Naive thymus-derived CD8-positive, alpha-beta T cell (primary cell): ENCODE measurements around the gene MBL2. TPM values are rescaled to one million over a fixed set of nuclear protein-coding genes. Genes with fewer than 3 reads are reported as not detected.

ENCODE experiments used
- ATAC-seq, 2 donors: fragments of 150-1000 bp; cut with Tn5 transposase in 1 of 2; sonication (Bioruptor Pico), chemical (Tn5 transposase) in 1 of 2; 1 replicate in 1 of 2; 2 replicates in 1 of 2; pipeline ENCODE4 v1.10.0; 2021; ENCODE audit warnings: mild to moderate bottlenecking in 2 of 2, moderate library complexity in 2 of 2
- POLR2A ChIA-PET: fragments of 350-600 bp; sonication (Branson Sonifier 250); formaldehyde crosslinking; loops from one replicate; lab custom pipeline; 2021; ENCODE audit warnings: antibody characterized with exemption; lab: Charles Lee
- DNase-seq, 10 donors: peaks; one replicate each; pipeline versions ENCODE4 v3.0.0 to v3.0.0-alpha.2; 2020 to 2022
- H3K27ac Mint-ChIP-seq, 10 donors: one replicate each; pipeline ENCODE4 v1.8.0; 2020 to 2022; ENCODE audit warnings: mild to moderate bottlenecking in 10 of 10, mixed read lengths in 10 of 10, moderate library complexity in 4 of 10, inconsistent platforms in 1 of 10
- H3K27me3 Mint-ChIP-seq, 5 donors: one replicate each; pipeline ENCODE4 v1.8.0; 2021 to 2022; ENCODE audit warnings: mixed read lengths in 5 of 5
- H3K36me3 Mint-ChIP-seq, 3 donors: one replicate each; pipeline ENCODE4 v1.8.0; 2020 to 2022; ENCODE audit warnings: mixed read lengths in 3 of 3, mild to moderate bottlenecking in 2 of 3, inconsistent platforms in 1 of 3
- H3K4me1 Mint-ChIP-seq, 4 donors: one replicate each; pipeline ENCODE4 v1.8.0; 2021 to 2022; ENCODE audit warnings: mixed read lengths in 4 of 4
- H3K4me3 Mint-ChIP-seq, 10 donors: one replicate each; pipeline ENCODE4 v1.8.0; 2020 to 2022; ENCODE audit warnings: mild to moderate bottlenecking in 10 of 10, mixed read lengths in 10 of 10, moderate library complexity in 6 of 10, inconsistent platforms in 1 of 10
- H3K9me3 Mint-ChIP-seq, 9 donors: one replicate each; pipeline ENCODE4 v1.8.0; 2020 to 2022; ENCODE audit warnings: mixed read lengths in 9 of 9, mild to moderate bottlenecking in 3 of 9, inconsistent platforms in 1 of 9, moderate library complexity in 1 of 9
- polyA plus RNA-seq, 3 donors: library from polyadenylated mRNA; unstranded; fragments of 300-500 nt; fragmentation: Illumina TruSeq; gene quantifications; one replicate each; pipeline ENCODE4 v1.2.3, GENCODE V29; 2021
- total RNA-seq, 8 experiments: library from RNA in 2 of 8; stranded (reverse) in 2 of 8; gene quantifications; one replicate each; pipeline ENCODE4 v1.2.3 and lab custom pipeline; 2021 to 2026

The MBL2 gene
- total and polyA plus RNA-seq, 5 experiments from 2014 or later, result not detected

DNA sequence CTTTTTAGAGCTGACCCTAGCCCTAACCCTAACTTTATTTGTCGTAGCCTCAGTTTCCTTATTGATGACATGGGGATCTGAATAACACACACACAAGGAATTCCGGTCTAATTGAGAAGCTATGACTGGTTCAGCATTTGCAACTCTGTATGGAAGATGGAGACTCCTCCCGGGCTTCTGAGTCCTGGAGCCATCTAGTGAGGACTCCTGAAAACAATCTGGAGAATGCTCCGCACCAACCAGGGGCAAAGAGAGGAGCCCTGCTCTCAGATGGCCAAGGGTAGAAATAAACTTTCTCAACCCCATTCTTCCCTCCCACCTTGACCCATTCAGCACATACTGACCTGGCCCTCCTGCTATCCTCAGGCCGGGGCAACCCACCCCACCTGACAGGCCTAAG lies 26.4 kb downstream of the MBL2 start:
- no peaks in the 10 kb centered on the region for H3K36me3 Mint-ChIP-seq
- no peaks in the 10 kb centered on the region for H3K4me1 Mint-ChIP-seq
- no peak overlapping the region for H3K4me3 Mint-ChIP-seq
- no peak overlapping the region for H3K27ac Mint-ChIP-seq
- no peaks in the 10 kb centered on the region for H3K27me3 Mint-ChIP-seq
- H3K9me3 Mint-ChIP-seq, result peaks cover 0 to 20% (median 0%) of the 10 kb centered on the region in 9 donors
- POLR2A ChIA-PET, result no interaction called here
- ATAC-seq (no peak), DNase-seq (no peak)

DNA sequence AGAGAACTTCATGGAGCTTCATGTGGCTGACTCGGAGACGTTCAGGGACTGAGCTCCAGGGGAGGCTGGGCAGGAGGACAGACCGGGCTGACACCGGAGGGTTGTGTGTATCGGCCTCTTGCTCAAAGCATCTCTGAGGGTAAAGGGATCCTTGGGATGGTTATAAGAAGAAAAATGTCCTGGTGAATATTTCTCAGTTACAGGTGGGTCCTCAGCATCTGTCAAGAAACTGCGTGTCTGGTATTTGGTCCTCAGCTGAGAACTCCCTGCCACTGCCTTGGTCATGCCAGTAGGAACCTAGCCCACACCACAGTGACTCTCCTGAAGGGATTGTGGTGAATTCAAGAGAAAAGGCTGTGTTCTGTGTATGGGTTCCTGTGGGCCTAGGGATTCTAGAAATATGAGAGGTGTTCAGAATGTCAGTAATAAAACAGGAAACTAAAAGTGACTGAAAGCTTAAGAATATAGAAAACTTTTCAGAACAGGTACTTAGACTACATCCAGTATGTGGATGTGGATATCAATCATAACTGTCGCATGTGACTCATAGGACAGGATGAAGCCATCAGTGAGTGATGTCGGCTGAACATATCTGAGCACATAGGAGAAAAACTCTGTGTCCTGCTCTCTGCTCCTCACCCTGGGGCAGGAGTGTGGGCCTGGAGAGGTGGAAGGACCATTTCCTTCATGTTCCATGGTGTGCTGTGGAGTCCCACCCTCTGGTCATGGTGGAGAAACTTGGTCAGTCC lies 28.4 kb downstream of the MBL2 start:
- H3K4me3 Mint-ChIP-seq, result no peak overlapping the region
- ATAC-seq (no peak), DNase-seq (no peak)
- H3K4me1 Mint-ChIP-seq, result no peaks in the 10 kb centered on the region
- H3K36me3 Mint-ChIP-seq, result no peaks in the 10 kb centered on the region
- POLR2A ChIA-PET, result no interaction called here
- H3K9me3 Mint-ChIP-seq, result peaks cover 0 to 14% (median 0%) of the 10 kb centered on the region in 9 donors
- H3K27me3 Mint-ChIP-seq, result no peaks in the 10 kb centered on the region
- H3K27ac Mint-ChIP-seq, result no peak overlapping the region

DNA sequence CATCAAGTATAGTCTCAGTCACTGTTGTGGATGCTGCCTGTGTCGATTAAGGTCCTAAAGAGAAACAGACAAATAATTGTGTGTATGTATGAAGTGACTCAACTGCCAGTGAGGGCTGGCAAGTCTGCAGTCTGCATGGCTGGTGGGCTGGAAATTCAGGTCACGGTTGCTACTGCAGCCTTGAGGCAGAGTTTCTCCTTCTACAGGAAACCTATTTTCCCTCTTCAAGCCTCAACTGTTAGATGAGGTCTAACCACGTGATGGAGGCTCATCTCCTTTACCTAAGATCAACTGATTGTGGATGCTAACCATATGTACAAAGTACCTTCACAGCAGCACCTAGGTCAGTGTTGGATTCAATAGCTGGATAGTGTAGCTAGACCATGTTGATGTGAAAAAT lies 29.9 kb downstream of the MBL2 start:
- no peaks in the 10 kb centered on the region for H3K27me3 Mint-ChIP-seq
- no peak for ATAC-seq
- H3K4me3 Mint-ChIP-seq, result no peak overlapping the region
- H3K36me3 Mint-ChIP-seq, result no peaks in the 10 kb centered on the region
- POLR2A ChIA-PET, result no interaction called here
- H3K9me3 Mint-ChIP-seq, result peaks cover 0 to 4% (median 0%) of the 10 kb centered on the region in 9 donors
- no peak overlapping the region for H3K27ac Mint-ChIP-seq
- no peak for DNase-seq
- H3K4me1 Mint-ChIP-seq, result no peaks in the 10 kb centered on the region

DNA sequence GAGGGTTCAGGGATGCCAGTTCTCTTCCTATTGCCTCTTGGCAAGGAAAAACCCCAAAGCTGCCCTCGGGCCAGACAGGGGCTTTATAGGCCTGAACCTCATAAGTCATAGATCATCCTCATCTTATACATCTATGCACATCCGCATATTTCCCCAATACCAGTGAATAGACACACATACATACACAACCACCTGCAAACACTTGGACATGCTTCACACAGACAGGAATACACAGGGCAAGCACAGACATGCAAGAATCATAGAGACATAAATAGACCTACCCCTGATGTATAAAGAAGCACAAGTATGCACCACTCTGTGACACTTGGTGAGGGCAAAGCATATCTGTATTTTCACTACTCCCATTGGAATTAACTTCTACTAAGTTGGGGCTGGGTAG lies 30.7 kb downstream of the MBL2 start:
- peaks cover 0 to 4% (median 0%) of the 10 kb centered on the region in 9 donors for H3K9me3 Mint-ChIP-seq
- no peak overlapping the region for H3K27ac Mint-ChIP-seq
- POLR2A ChIA-PET, result no interaction called here
- no peak for ATAC-seq
- DNase-seq, result no peak
- no peak overlapping the region for H3K4me3 Mint-ChIP-seq
- no peaks in the 10 kb centered on the region for H3K27me3 Mint-ChIP-seq
- H3K4me1 Mint-ChIP-seq, result no peaks in the 10 kb centered on the region
- no peaks in the 10 kb centered on the region for H3K36me3 Mint-ChIP-seq

DNA sequence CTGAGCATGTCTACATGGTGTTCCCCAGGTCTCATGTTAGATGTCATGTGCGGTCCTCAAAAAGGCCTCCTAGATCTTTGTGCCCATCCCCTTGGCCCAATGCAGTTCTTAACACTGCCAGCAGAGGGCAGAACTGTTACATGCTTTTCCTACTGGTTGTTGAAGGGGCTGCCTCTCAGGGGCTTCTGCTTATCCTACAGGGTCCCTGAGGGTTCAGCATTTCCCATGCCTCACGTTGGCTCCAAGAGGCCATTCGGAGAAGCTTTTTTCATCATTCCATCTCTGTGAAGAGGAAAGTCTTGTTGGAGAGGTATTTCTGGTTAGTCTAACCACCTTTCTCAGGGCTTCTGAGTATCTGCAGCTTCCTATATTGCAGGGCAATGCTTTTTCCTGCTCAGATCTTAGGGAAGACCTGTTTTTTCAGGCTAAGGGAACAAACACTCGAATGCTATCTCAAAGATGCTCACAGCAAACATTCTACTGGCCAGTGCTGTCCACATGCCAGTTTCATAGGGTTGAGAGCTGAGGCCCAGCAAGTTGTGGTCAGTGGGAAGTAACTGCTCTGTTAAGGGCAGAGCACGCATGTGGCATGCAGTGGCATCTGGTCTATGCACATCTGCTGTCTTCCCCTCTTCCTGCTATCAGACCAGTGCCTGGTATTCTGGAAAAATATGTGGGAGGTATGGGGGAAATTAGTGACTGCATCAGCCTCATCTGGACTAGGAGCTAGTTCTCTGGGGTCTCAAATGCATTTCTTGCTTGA lies 31.5 kb downstream of the MBL2 start:
- H3K27ac Mint-ChIP-seq, result no peak overlapping the region
- no peaks in the 10 kb centered on the region for H3K4me1 Mint-ChIP-seq
- H3K9me3 Mint-ChIP-seq, result peaks cover 0 to 4% (median 0%) of the 10 kb centered on the region in 9 donors
- ATAC-seq, result no peak
- H3K4me3 Mint-ChIP-seq, result no peak overlapping the region
- no peaks in the 10 kb centered on the region for H3K36me3 Mint-ChIP-seq
- DNase-seq, result peak in 5 of 10 donors; percentile 10 to 24 (median 14)
- POLR2A ChIA-PET, result no interaction called here
- no peaks in the 10 kb centered on the region for H3K27me3 Mint-ChIP-seq

DNA sequence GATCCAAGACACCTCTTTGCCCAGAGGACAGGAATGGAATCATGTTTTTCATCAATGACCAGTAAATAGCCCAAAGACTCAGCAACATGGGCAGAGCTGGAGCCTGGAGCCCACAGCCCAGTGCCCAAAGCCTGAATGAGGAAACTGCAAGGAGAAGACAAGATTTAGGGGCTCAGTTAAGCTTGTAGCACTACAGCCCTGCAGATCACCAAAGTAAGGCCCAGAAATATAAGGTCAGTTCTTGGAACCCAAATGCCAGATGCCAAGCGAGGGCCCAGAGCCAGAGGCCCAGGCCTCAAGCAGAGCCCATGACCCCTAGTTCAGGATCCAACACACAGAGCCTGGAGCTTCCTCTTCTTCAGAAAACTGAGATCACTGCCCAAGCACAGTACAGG lies 32.4 kb downstream of the MBL2 start:
- no peaks in the 10 kb centered on the region for H3K27me3 Mint-ChIP-seq
- H3K4me3 Mint-ChIP-seq, result no peak overlapping the region
- no peaks in the 10 kb centered on the region for H3K36me3 Mint-ChIP-seq
- no peaks in the 10 kb centered on the region for H3K4me1 Mint-ChIP-seq
- POLR2A ChIA-PET, result no interaction called here
- H3K9me3 Mint-ChIP-seq, result peaks cover 0 to 4% (median 0%) of the 10 kb centered on the region in 9 donors
- DNase-seq (no peak), ATAC-seq (no peak)
- no peak overlapping the region for H3K27ac Mint-ChIP-seq

DNA sequence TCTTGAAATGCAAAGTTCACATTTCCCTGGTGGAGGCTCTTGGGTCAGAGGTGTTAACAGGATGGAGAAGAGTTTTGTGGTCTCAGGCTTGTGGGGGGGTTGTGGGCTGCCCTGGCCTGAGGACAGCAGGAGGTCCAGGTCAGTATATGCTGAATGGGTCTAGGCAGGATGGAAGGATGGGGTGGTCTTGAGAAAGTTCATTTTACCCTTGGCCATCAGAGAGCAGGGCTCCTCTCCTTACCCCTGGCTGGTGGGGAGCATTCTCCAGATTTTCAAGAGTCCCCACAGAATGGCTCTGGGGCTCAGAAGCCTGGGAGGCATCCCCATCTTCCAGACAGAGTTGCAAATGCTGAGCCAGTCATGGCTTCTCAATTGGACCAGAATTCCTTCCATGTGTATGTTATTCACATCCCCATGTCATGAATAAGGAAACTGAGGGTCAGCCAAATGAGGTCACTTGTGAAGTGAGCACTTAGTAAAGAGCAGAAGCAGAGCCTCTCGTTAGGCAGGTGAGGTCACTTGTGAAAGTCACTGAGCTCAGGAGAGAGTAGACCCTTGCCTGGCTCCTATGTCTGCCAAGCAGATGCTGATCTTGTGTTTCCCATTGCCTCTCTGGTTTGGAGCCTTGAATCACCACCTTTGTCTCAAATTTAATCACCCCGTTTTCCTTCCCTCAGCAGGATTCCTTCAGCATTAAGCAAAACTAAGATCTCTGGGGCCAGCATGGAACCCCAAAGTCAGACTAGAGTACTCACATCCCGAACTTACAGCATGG lies 33.0 kb downstream of the MBL2 start:
- H3K9me3 Mint-ChIP-seq, result peaks cover 0 to 4% (median 0%) of the 10 kb centered on the region in 9 donors
- H3K36me3 Mint-ChIP-seq, result no peaks in the 10 kb centered on the region
- peaks cover 0 to 1% (median 0%) of the 10 kb centered on the region in 5 donors for H3K27me3 Mint-ChIP-seq
- POLR2A ChIA-PET, result no interaction called here
- no peak overlapping the region for H3K27ac Mint-ChIP-seq
- DNase-seq (no peak), ATAC-seq (no peak)
- no peaks in the 10 kb centered on the region for H3K4me1 Mint-ChIP-seq
- H3K4me3 Mint-ChIP-seq, result no peak overlapping the region

DNA sequence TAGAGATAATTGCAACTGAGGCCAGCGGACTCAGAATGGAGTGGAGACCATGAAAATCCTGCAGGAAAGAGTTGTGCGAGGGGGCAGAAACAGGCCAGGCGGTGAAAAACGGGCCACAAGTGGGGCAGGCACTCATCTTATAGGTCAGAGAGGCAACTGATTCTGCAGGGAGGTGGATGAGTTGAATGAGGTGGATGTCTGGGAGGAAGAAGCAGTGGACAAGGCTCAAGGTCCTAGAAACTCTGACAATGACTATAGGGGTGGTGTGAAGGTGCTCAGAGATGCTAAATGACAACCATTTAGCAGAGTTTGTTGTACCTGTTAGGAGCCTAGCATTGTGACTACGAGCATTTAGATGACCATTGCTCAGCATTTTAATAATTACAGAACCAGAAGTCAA lies 33.6 kb downstream of the MBL2 start:
- POLR2A ChIA-PET, result no interaction called here
- Mint-ChIP-seq H3K4me3 (no peak overlapping the region), H3K27me3 (peaks cover 0 to 1% (median 0%) of the 10 kb centered on the region in 5 donors), H3K27ac (no peak overlapping the region), H3K9me3 (peaks cover 0 to 4% (median 0%) of the 10 kb centered on the region in 9 donors), H3K4me1 (no peaks in the 10 kb centered on the region), H3K36me3 (no peaks in the 10 kb centered on the region)
- DNase-seq (no peak), ATAC-seq (no peak)

DNA sequence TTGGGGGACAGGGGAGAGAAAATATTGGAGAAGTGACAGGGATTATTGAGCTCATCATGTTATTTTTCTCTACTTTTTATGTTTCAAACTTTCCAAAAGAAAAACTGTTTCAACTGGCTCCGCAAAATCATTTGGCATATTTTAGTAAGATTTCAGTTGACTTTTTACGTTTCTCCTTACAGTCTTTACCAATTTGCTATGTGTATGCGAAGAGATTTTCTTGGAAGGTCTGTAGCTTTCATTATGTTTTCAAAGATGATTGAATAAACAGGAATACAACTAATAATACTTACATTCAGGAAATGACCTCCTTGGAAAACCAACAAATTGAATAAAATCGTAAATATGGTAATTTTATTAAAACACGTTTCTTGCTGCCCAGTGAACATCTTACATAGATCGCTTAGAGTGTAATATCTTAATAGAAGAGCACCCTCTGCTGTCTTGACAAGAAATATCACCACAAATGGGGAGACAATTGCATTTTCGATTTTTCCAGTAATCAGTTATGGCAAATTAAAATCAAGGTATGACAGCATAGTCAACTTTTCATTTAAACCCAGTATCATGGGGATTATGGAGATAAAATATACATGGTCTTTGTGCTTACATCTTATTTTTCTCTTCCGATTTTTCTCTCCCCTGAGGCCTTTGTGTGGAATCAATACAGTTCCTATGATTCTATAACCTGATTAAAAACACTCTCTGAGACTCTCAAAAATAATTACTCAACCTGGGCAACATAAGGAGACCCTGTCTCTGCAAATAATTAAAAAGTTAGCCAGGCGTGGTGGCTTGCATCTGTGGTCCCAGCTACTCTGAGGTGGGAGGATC lies 43.1 kb downstream of the MBL2 start:
- Mint-ChIP-seq H3K9me3 (peaks cover 0 to 14% (median 0%) of the 10 kb centered on the region in 9 donors), H3K36me3 (no peaks in the 10 kb centered on the region), H3K27me3 (no peaks in the 10 kb centered on the region), H3K4me1 (no peaks in the 10 kb centered on the region), H3K27ac (no peak overlapping the region), H3K4me3 (no peak overlapping the region)
- DNase-seq (no peak), ATAC-seq (no peak)
- POLR2A ChIA-PET, result no interaction called here

DNA sequence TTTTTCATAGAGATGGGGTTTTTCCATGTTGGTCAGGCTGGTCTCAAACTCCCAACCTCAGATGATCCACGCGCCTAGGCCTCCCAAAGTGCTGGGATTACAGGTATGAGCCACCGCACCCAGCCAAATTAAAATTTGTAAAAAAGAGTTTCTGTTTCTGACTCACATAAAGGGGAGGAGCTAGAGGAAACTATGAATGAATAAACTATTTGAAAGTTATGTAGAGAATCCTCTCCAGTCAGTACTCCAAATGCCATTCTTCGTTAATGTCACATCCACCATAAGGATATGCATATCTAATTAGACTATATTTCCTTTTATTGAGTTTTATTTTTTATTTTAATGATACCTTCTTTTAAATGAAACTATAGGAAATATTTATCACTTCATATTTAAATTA lies 52.6 kb downstream of the MBL2 start:
- H3K27me3 Mint-ChIP-seq, result no peaks in the 10 kb centered on the region
- DNase-seq (no peak), ATAC-seq (no peak)
- POLR2A ChIA-PET, result no interaction called here
- H3K27ac Mint-ChIP-seq, result no peak overlapping the region
- peaks cover 0 to 23% (median 3%) of the 10 kb centered on the region in 9 donors for H3K9me3 Mint-ChIP-seq
- no peaks in the 10 kb centered on the region for H3K36me3 Mint-ChIP-seq
- H3K4me3 Mint-ChIP-seq, result no peak overlapping the region
- H3K4me1 Mint-ChIP-seq, result no peaks in the 10 kb centered on the region
